Kasumi-1 (cell line): Measurements from ENCODE around the gene RAD50.
A peak's percentile ranks its signal among the peaks of the same experiment; 100 is the strongest.
"Not testable (repeated sequence)": the region's sequence is repeated elsewhere in the genome, so short reads cannot be mapped to it uniquely, and the experiment has no call there.

ENCODE experiments used
- DNase-seq, 2 experiments: peaks; one replicate each; lab custom pipeline; 2025; lab: John Stamatoyannopoulos, UW

Gene RAD50

GRCh38 chr5:132629230-132629944, 72.6 kb downstream of the RAD50 start:
- DNase-seq, result no peak

GRCh38 chr5:132633587-132633986, 76.8 kb downstream of the RAD50 start:
- not testable (repeated sequence) for DNase-seq

DNA sequence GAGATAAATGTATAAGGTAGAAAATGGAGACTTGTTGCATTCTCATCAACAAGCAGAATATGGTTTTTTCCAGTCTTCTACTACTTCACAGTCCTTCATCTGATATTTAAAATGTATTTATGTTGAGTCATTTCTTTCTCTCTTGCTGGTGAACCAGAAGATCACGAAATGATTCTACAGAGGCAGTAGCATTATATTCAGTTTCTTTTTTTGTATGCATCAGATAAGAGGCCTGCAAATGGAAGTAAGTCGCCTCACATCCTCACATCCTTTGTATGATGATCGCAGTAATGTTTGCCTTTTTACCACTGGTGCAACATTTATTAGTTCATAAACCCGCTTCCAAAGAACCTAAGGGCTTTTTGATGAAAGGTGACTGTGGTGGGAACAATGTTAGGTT, 79.1 kb downstream of the RAD50 start:
- no peak for DNase-seq

GRCh38 chr5:132637241-132637640, 80.5 kb downstream of the RAD50 start:
- no peak for DNase-seq

GRCh38 chr5:132639706-132640130, 82.9 kb downstream of the RAD50 start:
- peak; percentile 32 to 39 for DNase-seq

DNA sequence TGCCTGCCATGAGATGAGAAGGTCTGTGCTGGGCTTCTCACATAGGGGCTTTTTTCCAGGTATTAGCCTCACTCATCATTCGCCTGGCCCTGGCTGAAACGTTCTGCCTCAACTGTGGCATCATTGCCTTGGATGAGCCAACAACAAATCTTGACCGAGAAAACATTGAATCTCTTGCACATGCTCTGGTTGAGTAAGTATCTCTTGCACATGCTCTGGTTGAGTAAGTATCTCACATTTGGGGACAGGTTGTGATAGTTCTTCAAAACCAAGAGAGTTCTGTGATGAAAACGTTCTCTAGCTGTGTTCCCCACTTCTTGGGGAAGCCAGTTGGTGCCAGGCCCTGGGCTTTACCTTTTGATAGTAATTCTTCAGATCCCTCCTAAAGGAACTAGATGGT, 83.8 kb downstream of the RAD50 start:
- DNase-seq, result no peak

GRCh38 chr5:132641241-132641723, 84.5 kb downstream of the RAD50 start:
- no peak for DNase-seq

DNA sequence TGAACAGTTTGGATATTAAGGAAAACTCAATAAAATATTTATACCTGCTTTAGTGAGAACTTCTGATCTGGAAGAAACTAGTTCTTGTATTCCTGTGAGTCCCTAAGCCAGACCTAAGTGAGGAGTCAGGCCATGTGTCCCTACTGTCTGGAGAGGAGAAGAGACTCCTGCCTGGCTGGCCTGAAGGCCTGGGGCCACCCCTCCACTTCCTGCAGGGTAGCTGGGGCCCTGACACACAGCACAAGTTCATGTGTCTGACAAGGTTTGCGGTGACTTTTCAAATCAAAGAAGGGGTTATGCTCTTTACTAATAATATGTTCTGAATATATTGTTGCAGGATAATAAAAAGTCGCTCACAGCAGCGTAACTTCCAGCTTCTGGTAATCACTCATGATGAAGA, 85.1 kb downstream of the RAD50 start:
- no peak for DNase-seq

- DNase-seq, result no peak
Measured at GRCh38 chr5:132644177-132644576, 87.4 kb downstream of the RAD50 start.

GRCh38 chr5:132646583-132647266, 89.9 kb downstream of the RAD50 start:
- DNase-seq, result no peak

DNA sequence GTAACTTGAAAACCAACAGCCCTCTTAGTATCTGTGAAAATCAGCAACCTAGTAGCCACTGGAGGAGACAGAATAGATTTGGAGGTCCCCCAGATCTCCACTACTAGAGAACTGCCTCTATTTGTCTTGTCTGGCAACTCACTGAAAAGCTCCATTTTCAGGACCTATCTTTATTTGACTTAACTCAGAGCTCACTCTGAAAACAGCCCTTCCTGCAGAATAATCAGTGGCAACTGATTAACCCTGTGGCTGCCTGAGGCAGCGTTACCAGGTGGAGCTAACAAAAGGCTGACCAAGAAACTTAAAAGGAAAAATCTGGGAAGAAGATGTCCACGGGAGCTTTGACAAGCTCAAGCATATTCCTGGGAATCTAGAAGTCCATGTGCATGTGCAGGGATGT, 90.7 kb downstream of the RAD50 start:
- no peak for DNase-seq

GRCh38 chr5:132648355-132648754, 91.6 kb downstream of the RAD50 start:
- no peak for DNase-seq

GRCh38 chr5:132651838-132652469, 95.2 kb downstream of the RAD50 start:
- no peak for DNase-seq

DNA sequence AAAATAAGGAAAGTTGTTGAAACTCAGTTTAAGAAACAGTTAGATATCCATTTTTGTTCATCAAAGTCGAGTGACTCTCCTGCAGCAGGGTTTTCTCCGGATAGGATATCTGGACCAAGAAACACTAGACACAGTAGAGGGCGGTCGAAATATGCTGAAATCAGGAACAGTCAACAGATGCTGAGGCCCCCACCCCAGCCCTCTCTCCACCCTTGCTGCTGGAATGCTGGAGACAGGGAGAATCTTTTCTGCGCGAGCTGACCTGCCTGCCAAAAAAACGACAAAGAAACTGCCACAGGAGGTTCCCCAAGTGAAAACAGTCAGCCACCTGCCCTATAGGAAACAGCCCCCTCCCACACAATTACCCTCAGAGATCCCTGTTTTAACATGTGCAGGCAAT, 96.9 kb downstream of the RAD50 start:
- no peak for DNase-seq

GRCh38 chr5:132655821-132656773, 99.3 kb downstream of the RAD50 start:
- DNase-seq, result no peak

- no peak for DNase-seq
Measured at GRCh38 chr5:132656774-132657355, 100.1 kb downstream of the RAD50 start.

DNA sequence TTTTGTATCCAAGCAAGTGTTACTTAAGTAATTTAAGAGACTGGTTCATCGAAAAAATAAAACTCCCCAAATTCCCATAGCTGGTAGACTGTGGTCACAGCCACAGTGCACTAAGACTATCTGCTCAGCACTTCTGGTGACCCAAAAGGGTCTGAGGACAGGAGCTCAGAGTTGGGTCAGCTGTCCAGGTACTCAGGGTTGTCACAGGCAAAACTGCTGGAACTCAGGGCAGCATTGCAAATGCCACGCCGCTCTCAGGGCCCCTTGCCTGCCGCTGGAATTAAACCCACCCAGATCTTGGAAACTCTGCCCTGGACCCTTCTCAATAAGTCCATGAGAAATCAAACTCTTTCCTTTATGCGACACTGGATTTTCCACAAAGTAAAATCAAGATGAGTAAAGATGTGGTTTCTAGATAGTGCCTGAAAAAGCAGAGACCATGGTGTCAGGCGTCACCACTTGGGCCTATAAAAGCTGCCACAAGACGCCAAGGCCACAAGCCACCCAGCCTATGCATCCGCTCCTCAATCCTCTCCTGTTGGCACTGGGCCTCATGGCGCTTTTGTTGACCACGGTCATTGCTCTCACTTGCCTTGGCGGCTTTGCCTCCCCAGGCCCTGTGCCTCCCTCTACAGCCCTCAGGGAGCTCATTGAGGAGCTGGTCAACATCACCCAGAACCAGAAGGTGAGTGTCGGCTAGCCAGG, 101.1 kb downstream of the RAD50 start, which contains the start of gene IL13:
Gene IL13 (plus strand): TSS at position 498 of the 705 bp plus-strand sequence. CDS start 14 bp downstream, at position 512.
- DNase-seq, result no peak

DNA sequence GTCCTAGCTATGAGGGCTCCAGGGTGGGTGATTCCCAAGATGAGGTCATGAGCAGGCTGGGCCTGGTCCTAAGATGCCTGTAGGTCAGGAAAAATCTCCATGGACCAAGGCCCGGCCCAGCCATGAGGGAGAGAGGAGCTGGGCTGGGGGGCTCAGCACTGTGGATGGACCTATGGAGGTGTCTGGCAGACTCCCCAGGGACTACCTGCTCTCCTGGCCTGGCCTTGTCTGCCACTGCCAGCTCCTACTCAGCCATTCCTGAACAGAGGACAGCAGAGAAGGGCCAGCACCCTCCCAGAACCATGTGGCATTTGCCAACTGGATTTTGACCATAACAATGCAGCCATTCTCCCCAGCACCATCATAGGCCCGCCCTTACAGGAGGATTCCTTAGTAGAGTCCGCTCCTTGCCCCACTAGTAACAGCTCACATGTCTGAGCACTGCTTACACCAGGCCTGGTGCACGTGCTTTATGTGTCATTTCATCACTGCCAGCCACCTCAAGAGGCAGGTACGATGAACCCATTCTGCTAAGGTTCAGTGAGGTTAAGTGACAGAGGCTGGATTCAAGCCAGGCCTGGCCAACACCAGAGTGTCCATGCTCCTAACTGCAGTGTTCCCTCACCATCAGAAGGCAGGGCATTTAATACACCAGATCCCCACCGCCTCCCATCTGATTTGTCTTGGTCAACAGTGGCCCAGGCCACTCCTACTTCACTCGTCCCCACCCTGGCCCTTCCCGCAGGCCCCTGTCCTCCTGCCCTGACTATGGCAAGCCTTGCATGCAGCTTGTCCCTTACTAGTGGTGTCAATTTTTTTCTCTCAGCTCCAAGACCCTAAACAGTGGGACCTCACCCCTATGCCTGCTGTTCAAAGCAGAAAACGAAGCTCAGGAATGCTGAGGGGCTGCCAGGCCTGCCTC, 101.9 kb downstream of the RAD50 start:
- no peak for DNase-seq
